ENCODE data around the gene IL12RB2. TPM values are rescaled to one million over a fixed set of nuclear protein-coding genes. Genes with fewer than 3 reads are reported as not detected.
"Not testable (repeated sequence)": the region's sequence is repeated elsewhere in the genome, so short reads cannot be mapped to it uniquely, and the experiment has no call there.

IL12RB2 gene
- polyA plus RNA-seq, 1 donor = 0.65 TPM

- DNase-seq = no peak
Measured at GRCh38 chr1:67399199-67399993, 91.7 kb downstream of the IL12RB2 start.

GRCh38 chr1:67400029-67400786 is 92.5 kb downstream of the IL12RB2 start:
- DNase-seq = not testable (repeated sequence)

- no peak for DNase-seq
Measured at GRCh38 chr1:67401443-67401842, 93.8 kb downstream of the IL12RB2 start.

GRCh38 chr1:67404212-67404620 is 96.5 kb downstream of the IL12RB2 start:
- DNase-seq = no peak

GRCh38 chr1:67405473-67406245 is 98.0 kb downstream of the IL12RB2 start:
- DNase-seq = no peak

GRCh38 chr1:67407498-67407897 is 99.8 kb downstream of the IL12RB2 start:
- no peak for DNase-seq

GRCh38 chr1:67408148-67408547 is 100.5 kb downstream of the IL12RB2 start:
- DNase-seq = no peak

- not testable (repeated sequence) for DNase-seq
Measured at GRCh38 chr1:67413101-67413500, 105.4 kb downstream of the IL12RB2 start.

- DNase-seq = no peak
Measured at GRCh38 chr1:67414574-67414973, 106.9 kb downstream of the IL12RB2 start.

GRCh38 chr1:67415041-67415440 is 107.4 kb downstream of the IL12RB2 start:
- no peak for DNase-seq

GRCh38 chr1:67417733-67418132 is 110.1 kb downstream of the IL12RB2 start:
- DNase-seq = not testable (repeated sequence)

GRCh38 chr1:67418839-67419586 is 111.3 kb downstream of the IL12RB2 start:
- no peak for DNase-seq

GRCh38 chr1:67420835-67421492 is 113.3 kb downstream of the IL12RB2 start:
- no peak for DNase-seq

GRCh38 chr1:67427465-67427864 is 119.8 kb downstream of the IL12RB2 start:
- DNase-seq = no peak

GRCh38 chr1:67427947-67428346 is 120.3 kb downstream of the IL12RB2 start:
- no peak for DNase-seq

- peak; percentile 40 for DNase-seq
Measured at GRCh38 chr1:67429011-67429527, 121.4 kb downstream of the IL12RB2 start.

- no peak for DNase-seq
Measured at GRCh38 chr1:67429528-67430357, 122.1 kb downstream of the IL12RB2 start.

- peak; percentile 97 for DNase-seq
Measured at GRCh38 chr1:67430358-67431155, 122.9 kb downstream of the IL12RB2 start, which contains the start of gene SERBP1. SERBP1 (minus strand) TSS chr1:67430402; CDS start chr1:67430300, 102 bp downstream.

- DNase-seq = no peak
Measured at GRCh38 chr1:67431156-67431765, 123.6 kb downstream of the IL12RB2 start.
